Upper lobe of right lung (tissue), 1 donor: ENCODE measurements around the gene STOM. TPM values are rescaled to one million over a fixed set of nuclear protein-coding genes. Genes with fewer than 3 reads are reported as not detected.

Source experiments
- ATAC-seq: fragments of 200-7000 bp; cut with Tn5 transposase; one replicate; pipeline ENCODE4 v1.9.1; 2020; ENCODE audit warnings: mild to moderate bottlenecking, moderate library complexity
- DNase-seq: peaks from one replicate; pipeline ENCODE4 v3.0.0-alpha.2; 2020
- H3K27ac ChIP-seq: fragments of 200-600 bp; one replicate; pipeline ENCODE4 v1.8.0; 2022
- H3K27me3 ChIP-seq: fragments of 200-600 bp; one replicate; pipeline ENCODE4 v1.8.0; 2022; ENCODE audit warnings: mild to moderate bottlenecking
- H3K36me3 ChIP-seq: fragments of 200-600 bp; one replicate; pipeline ENCODE4 v1.8.0; 2022
- H3K4me1 ChIP-seq: fragments of 200-600 bp; one replicate; pipeline ENCODE4 v1.8.0; 2022
- H3K4me3 ChIP-seq: fragments of 200-600 bp; one replicate; pipeline ENCODE4 v1.8.0; 2022; ENCODE audit warnings: mild to moderate bottlenecking
- H3K9me3 ChIP-seq: fragments of 200-600 bp; one replicate; pipeline ENCODE4 v1.8.0; 2022
- CTCF ChIP-seq: fragments of 200-600 bp; IDR thresholded peaks from one replicate; pipeline ENCODE4 v1.8.0; 2022; ENCODE audit warnings: antibody characterized with exemption
- intact Hi-C: fragments of 100-400 bp; cut with DNase I; formaldehyde crosslinking; loops from one replicate; pipeline ENCODE4 v1.11.0; 2022
- total RNA-seq: library from RNA; stranded (reverse); fragmentation: NEBNext Ultra II Directional; extraction: Animal tissue kit (Norgen Biotek cat#: 25700); gene quantifications from one replicate; pipeline ENCODE4 v1.2.1, GENCODE V29; 2021
- donor health status: DM: no; HTN: yes; CAD: no; lungs with severe emphysema.

Gene STOM
- total RNA-seq, 1 donor from 2014 or later = 595 TPM

- Histone ChIP-seq H3K36me3 (peaks cover 98% of the 10 kb centered on the region), H3K27ac (peak overlapping the region; percentile 56), H3K4me3 (no peak overlapping the region), H3K27me3 (no peaks in the 10 kb centered on the region), H3K9me3 (no peaks in the 10 kb centered on the region), H3K4me1 (peaks cover 78% of the 10 kb centered on the region)
- TF ChIP-seq CTCF = no peak
- DNase-seq (no peak), ATAC-seq (peak; percentile 73)
- intact Hi-C loops = no loop called here
These were observed 19.0 kb downstream of the STOM start for GRCh38 chr9:121350993-121351561.

- Histone ChIP-seq H3K36me3 (peaks cover 98% of the 10 kb centered on the region), H3K27ac (peak overlapping the region; percentile 56), H3K4me3 (no peak overlapping the region), H3K9me3 (no peaks in the 10 kb centered on the region), H3K4me1 (peaks cover 68% of the 10 kb centered on the region), H3K27me3 (no peaks in the 10 kb centered on the region)
- intact Hi-C loops = no loop called here
- no peak for ATAC-seq
- no peak for TF ChIP-seq CTCF
- DNase-seq = no peak
These were observed 20.0 kb downstream of the STOM start for GRCh38 chr9:121350036-121350435.

GRCh38 chr9:121349009-121349408 lies 21.0 kb downstream of the STOM start:
- H3K4me1 ChIP-seq = peaks cover 70% of the 10 kb centered on the region
- peaks cover 99% of the 10 kb centered on the region for H3K36me3 ChIP-seq
- H3K27ac ChIP-seq = no peak overlapping the region
- H3K27me3 ChIP-seq = no peaks in the 10 kb centered on the region
- H3K9me3 ChIP-seq = no peaks in the 10 kb centered on the region
- DNase-seq (no peak), ATAC-seq (no peak)
- no peak overlapping the region for H3K4me3 ChIP-seq
- intact Hi-C loops = no loop called here
- TF ChIP-seq CTCF = no peak

GRCh38 chr9:121348221-121348620 lies 21.8 kb downstream of the STOM start:
- Histone ChIP-seq H3K27me3 (no peaks in the 10 kb centered on the region), H3K36me3 (peaks cover 99% of the 10 kb centered on the region), H3K4me3 (no peak overlapping the region), H3K27ac (peak overlapping the region; percentile 2), H3K9me3 (no peaks in the 10 kb centered on the region), H3K4me1 (peaks cover 63% of the 10 kb centered on the region)
- DNase-seq = no peak
- no peak for TF ChIP-seq CTCF
- intact Hi-C loops = no loop called here
- ATAC-seq = no peak

GRCh38 chr9:121345070-121345469 lies 25.0 kb downstream of the STOM start:
- TF ChIP-seq CTCF = no peak
- Histone ChIP-seq H3K9me3 (no peaks in the 10 kb centered on the region), H3K4me1 (peaks cover 32% of the 10 kb centered on the region), H3K27me3 (no peaks in the 10 kb centered on the region), H3K27ac (no peak overlapping the region), H3K36me3 (peaks cover 100% of the 10 kb centered on the region), H3K4me3 (no peak overlapping the region)
- no peak for DNase-seq
- ATAC-seq = no peak
- intact Hi-C loops = no loop called here

GRCh38 chr9:121344184-121344583 lies 25.9 kb downstream of the STOM start:
- Histone ChIP-seq H3K36me3 (peaks cover 100% of the 10 kb centered on the region), H3K4me1 (peaks cover 23% of the 10 kb centered on the region)

More at GRCh38 chr9:121344184-121344583, 25.9 kb downstream of the STOM start:
- H3K27me3 ChIP-seq = no peaks in the 10 kb centered on the region
- no peak overlapping the region for H3K4me3 ChIP-seq
- no peak for TF ChIP-seq CTCF
- no peak overlapping the region for H3K27ac ChIP-seq
- ATAC-seq (no peak), DNase-seq (no peak)
- intact Hi-C loops = no loop called here
- no peaks in the 10 kb centered on the region for H3K9me3 ChIP-seq
